DOHH2 (cell line): ENCODE data around the gene SLC25A23.

ENCODE experiments used
- EZH2phosphoT487 ChIP-seq: fragments of 200-600 bp; sonication (generic); IDR thresholded peaks from 2 replicates; pipeline ENCODE4 v1.6.1; 2017; ENCODE audit warnings: borderline replicate concordance, mild to moderate bottlenecking, antibody characterized with exemption, low read length, moderate library complexity, mixed read lengths
- TF ChIP-seq, protein P1 (sequence below): fragments of 200-600 bp; sonication (generic); IDR thresholded peaks from one replicate; pipeline ENCODE4 v1.5.1; 2014; ENCODE audit warnings: antibody characterized with exemption, mild to moderate bottlenecking, low read depth, low read length; ENCODE audit not compliant: poor library complexity, severe bottlenecking

DNA sequence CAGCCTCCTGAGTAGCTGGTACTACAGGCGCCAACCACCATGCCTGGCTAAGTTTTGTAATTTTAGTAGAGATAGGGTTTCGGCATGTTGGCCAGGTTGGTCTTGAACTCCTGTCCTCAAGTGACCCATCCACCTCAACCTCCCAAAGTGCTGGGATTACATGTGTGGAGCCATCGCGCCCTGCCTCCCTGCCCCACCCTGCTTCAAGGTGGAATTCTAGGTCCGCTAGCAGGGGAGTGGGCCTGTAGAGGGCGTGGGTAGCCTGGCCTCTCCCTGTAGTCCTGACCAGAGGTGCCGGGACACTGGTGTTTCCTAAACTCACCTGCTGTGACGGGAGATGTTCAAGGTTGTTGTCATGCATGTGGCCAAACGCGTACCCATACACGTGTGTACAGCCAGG, 26.4 kb downstream of the SLC25A23 start:
- TF ChIP-seq, protein P1, sequence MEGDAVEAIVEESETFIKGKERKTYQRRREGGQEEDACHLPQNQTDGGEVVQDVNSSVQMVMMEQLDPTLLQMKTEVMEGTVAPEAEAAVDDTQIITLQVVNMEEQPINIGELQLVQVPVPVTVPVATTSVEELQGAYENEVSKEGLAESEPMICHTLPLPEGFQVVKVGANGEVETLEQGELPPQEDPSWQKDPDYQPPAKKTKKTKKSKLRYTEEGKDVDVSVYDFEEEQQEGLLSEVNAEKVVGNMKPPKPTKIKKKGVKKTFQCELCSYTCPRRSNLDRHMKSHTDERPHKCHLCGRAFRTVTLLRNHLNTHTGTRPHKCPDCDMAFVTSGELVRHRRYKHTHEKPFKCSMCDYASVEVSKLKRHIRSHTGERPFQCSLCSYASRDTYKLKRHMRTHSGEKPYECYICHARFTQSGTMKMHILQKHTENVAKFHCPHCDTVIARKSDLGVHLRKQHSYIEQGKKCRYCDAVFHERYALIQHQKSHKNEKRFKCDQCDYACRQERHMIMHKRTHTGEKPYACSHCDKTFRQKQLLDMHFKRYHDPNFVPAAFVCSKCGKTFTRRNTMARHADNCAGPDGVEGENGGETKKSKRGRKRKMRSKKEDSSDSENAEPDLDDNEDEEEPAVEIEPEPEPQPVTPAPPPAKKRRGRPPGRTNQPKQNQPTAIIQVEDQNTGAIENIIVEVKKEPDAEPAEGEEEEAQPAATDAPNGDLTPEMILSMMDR, result no peak
- no peak for TF ChIP-seq EZH2phosphoT487
